ENCODE results near the gene STUM. TPM values are rescaled to one million over a fixed set of nuclear protein-coding genes. Genes with fewer than 3 reads are reported as not detected.
A peak's percentile ranks its signal among the peaks of the same experiment; 100 is the strongest.

The STUM gene
- total RNA-seq, 1 experiment from 2014 or later: 0.11 TPM

GRCh38 chr1:226550672-226551041, 2.1 kb downstream of the STUM start:
- H2BK15ac ChIP-seq (ENCODE audit: low read depth, low read length): no peak overlapping the region
- Mint-ChIP-seq H3K9me3 (no peaks in the 10 kb centered on the region), H3K27ac (no peak overlapping the region), H3K27me3 (ENCODE audit: low read depth) (peaks cover 85% of the 10 kb centered on the region), H3K4me3 (peak overlapping the region in 1 of 2 experiments; percentile 81; a peak in 2 of 5 replicates), H3K4me1 (peaks cover 23% of the 10 kb centered on the region in 2 experiments), H3K36me3 (ENCODE audit: insufficient read depth in 1 of 3, low read depth in 3 of 3) (no peaks in the 10 kb centered on the region)
- no peak overlapping the region for H3K27ac ChIP-seq (ENCODE audit: insufficient read length, low read depth, low read length)
- no peak overlapping the region for H3K4ac ChIP-seq (ENCODE audit: low read depth, low read length)
- H3K9me3 ChIP-seq (ENCODE audit: control insufficient read depth, low read depth, low read length): no peaks in the 10 kb centered on the region
- H3K27me3 ChIP-seq (ENCODE audit: insufficient read depth, low read length): peaks cover 23% of the 10 kb centered on the region; the same call in 1 of the 2 replicates
- peaks cover 6% of the 10 kb centered on the region; the same call in 1 of the 2 replicates for H3K4me1 ChIP-seq (ENCODE audit: insufficient read depth, low read length)
- H3T11ph ChIP-seq (ENCODE audit: low read length): no peak overlapping the region
- no peaks in the 10 kb centered on the region for H3K79me2 ChIP-seq (ENCODE audit: insufficient read depth, low read length)
- no peak overlapping the region for H2BK5ac ChIP-seq (ENCODE audit: insufficient read length, low read length)
- H3K23me2 ChIP-seq (ENCODE audit: insufficient read length, low read depth, low read length, poor library complexity, severe bottlenecking): peaks cover 17% of the 10 kb centered on the region
- H4K5ac ChIP-seq (ENCODE audit: insufficient read length, low read depth, low read length): no peak overlapping the region
- no peak overlapping the region for H3K18ac ChIP-seq (ENCODE audit: insufficient read length, low read depth, low read length)
- no peak overlapping the region for H2BK120ac ChIP-seq (ENCODE audit: low read depth, low read length, poor library complexity, severe bottlenecking)
- no peak overlapping the region for H3K56ac ChIP-seq (ENCODE audit: insufficient read length, low read depth, low read length)
- H2AFZ ChIP-seq (ENCODE audit: low read length): no peak overlapping the region
- H4K91ac ChIP-seq (ENCODE audit: insufficient read length, low read depth, low read length): no peak overlapping the region
- no peaks in the 10 kb centered on the region for H4K20me1 ChIP-seq (ENCODE audit: control insufficient read depth, insufficient read depth, insufficient read length)
- H2BK20ac ChIP-seq (ENCODE audit: low read depth, low read length, poor library complexity, severe bottlenecking): no peak overlapping the region
- H3K9ac ChIP-seq (ENCODE audit: extremely low read depth, insufficient read length, low read length): no peak overlapping the region
- no peak overlapping the region for H4K8ac ChIP-seq (replicated peaks; ENCODE audit: insufficient read length, low read depth, low read length)
- no peak overlapping the region for H3K14ac ChIP-seq (ENCODE audit: insufficient read depth, low read length)
- no peak; the same call in 2 of the 3 replicates for TF ChIP-seq CTCF (conservative IDR thresholded peaks at IDR 0.05)
- no peak overlapping the region for H2BK12ac ChIP-seq (ENCODE audit: insufficient read length, low read depth, low read length)
- H3K79me1 ChIP-seq (ENCODE audit: insufficient read depth, low read depth, low read length, poor library complexity, severe bottlenecking): no peaks in the 10 kb centered on the region
- H3K4me2 ChIP-seq (ENCODE audit: insufficient read depth, insufficient read length, low read length): no peak overlapping the region
- no CpG with 5 or more reads among the region's 5 CpGs for WGBS (ENCODE audit: extremely low coverage, insufficient read length, low lambda C conversion rate)
- no peak overlapping the region for H2AK5ac ChIP-seq (ENCODE audit: insufficient read length, low read length)
- no peak for DNase-seq
- H3K23ac ChIP-seq (ENCODE audit: insufficient read length, low read depth, low read length): no peak overlapping the region

Measured in H9 (cell line).